Brain microvascular endothelial cell (primary cell): ENCODE data around the gene GSC2.

ENCODE experiments used
- DNase-seq: peaks from one replicate; pipeline ENCODE4 v3.0.0-alpha.2; 2020
- H3K27ac ChIP-seq: fragments of 250-450 bp; sonication (Bioruptor Pico); 2 replicates; pipeline ENCODE4 v1.5.1; 2020; ENCODE audit warnings: mild to moderate bottlenecking, moderate library complexity
- H3K27me3 ChIP-seq: fragments of 250-450 bp; sonication (Bioruptor Pico); replicated peaks from 2 replicates; pipeline ENCODE4 v1.5.1; 2020; ENCODE audit warnings: mild to moderate bottlenecking
- H3K36me3 ChIP-seq: fragments of 250-450 bp; sonication (Bioruptor Pico); replicated peaks from 2 replicates; pipeline ENCODE4 v1.5.1; 2020; ENCODE audit warnings: mild to moderate bottlenecking
- H3K4me3 ChIP-seq: 2 replicates; pipeline ENCODE4 v1.5.1; 2011; ENCODE audit warnings: low read depth, mild to moderate bottlenecking, control low read depth, low read length, moderate library complexity
- in situ Hi-C: cut with HindIII; loops from 2 replicates; pipeline ENCODE4 v1.10.0; 2017; ENCODE audit warnings: low sequenced_read_pairs, low pct_ligation_motif_present
- TF ChIP-seq, protein P1 (sequence below): IDR thresholded peaks from 2 replicates; pipeline ENCODE4 v1.5.1; 2011; ENCODE audit warnings: low read depth, mild to moderate bottlenecking, moderate library complexity, low read length, control low read depth, inconsistent platforms; ENCODE audit errors: missing control alignments

The GSC2 gene

DNA sequence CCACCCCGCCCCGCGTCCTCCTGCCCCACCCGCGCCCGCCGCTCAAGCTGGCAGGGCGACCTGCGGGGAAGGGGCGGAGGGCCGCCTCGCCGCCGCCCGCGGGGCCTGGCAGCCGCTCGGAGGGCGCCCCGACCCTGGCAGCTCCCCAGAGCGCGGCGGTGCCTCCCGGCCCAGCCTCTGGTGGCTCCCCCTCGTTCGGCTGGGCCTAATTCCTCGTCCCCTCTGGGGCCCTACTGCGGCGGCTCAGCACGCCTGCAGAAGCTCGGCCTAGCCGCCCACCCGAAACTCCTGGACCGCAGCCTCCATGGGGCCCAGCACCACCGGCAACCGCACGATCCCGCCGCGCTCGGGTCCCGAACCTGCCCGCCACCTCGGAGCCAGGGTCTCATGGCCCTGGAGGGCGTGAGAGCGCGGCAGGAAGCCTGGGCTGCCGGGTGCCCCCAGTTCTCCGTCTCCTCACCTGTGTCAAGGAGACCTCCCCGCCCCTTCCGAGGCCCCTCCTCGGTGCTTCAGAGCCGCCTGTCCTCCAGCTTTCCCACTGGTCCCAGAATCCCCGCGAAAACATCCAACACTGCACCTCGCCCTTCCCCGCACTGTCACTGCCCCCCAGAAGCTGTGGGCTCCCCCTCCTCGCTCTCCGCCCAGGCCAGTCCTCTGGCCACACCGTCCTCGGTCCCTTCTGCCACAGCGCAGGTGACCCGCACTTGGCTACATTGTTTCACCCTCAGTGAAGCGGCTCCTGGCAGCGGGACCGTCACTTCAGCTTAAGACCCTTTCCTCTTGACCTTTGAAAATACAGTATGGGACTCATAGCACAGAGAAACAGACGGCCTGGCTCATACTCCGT, 613 bp upstream of the GSC2 start:
- Histone ChIP-seq H3K4me3 (no peak overlapping the region), H3K27me3 (peaks cover 61% of the 10 kb centered on the region), H3K36me3 (no peaks in the 10 kb centered on the region), H3K27ac (no peak overlapping the region)
- TF ChIP-seq, protein P1, sequence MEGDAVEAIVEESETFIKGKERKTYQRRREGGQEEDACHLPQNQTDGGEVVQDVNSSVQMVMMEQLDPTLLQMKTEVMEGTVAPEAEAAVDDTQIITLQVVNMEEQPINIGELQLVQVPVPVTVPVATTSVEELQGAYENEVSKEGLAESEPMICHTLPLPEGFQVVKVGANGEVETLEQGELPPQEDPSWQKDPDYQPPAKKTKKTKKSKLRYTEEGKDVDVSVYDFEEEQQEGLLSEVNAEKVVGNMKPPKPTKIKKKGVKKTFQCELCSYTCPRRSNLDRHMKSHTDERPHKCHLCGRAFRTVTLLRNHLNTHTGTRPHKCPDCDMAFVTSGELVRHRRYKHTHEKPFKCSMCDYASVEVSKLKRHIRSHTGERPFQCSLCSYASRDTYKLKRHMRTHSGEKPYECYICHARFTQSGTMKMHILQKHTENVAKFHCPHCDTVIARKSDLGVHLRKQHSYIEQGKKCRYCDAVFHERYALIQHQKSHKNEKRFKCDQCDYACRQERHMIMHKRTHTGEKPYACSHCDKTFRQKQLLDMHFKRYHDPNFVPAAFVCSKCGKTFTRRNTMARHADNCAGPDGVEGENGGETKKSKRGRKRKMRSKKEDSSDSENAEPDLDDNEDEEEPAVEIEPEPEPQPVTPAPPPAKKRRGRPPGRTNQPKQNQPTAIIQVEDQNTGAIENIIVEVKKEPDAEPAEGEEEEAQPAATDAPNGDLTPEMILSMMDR, result no peak
- in situ Hi-C loops, result no loop called here
- no peak for DNase-seq

DNA sequence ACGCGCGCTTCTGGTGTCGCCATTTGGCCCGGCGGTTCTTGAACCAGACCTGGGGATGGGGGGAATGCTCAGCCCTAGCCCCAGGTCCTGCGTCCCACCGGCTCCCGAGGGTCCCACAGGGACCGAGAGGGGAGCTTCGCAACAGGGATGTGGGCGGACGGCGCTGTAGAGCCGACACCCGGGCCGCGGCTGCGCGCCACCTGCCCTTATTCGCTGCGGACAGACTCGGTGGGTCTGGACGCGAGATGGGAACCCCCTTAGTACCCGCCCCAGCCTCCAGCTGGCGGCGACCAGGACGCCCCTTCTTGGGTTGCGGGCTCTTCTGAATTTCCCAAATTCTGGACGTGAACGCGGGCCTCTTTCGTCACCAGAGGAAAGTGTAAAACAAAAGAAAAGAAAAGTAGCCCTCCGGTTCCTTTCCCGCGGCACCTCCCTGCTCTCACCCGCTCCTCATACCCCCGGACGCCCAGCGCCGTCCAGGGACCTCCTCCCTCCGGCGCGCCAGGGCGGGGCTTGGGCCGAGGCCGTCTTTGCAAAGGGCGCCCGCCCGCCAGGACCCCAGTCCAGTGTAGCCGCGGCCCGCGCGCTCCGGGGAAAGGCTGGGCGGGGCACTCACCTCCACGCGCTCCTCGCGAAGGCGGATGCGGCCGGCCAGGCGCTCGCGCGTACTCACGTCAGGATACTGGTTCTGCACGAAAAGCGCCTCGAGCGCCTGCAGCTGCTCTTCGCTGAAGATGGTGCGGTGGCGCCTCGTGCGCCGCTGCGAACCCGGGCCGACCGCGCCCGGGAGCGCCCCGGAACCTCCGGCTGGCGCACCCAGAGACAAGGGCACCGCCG, 827 bp downstream of the GSC2 start:
- no peak overlapping the region for H3K27ac ChIP-seq
- no peaks in the 10 kb centered on the region for H3K36me3 ChIP-seq
- TF ChIP-seq, protein P1, result no peak
- in situ Hi-C loops, result no loop called here
- peaks cover 58% of the 10 kb centered on the region for H3K27me3 ChIP-seq
- DNase-seq, result no peak
- no peak overlapping the region for H3K4me3 ChIP-seq

DNA sequence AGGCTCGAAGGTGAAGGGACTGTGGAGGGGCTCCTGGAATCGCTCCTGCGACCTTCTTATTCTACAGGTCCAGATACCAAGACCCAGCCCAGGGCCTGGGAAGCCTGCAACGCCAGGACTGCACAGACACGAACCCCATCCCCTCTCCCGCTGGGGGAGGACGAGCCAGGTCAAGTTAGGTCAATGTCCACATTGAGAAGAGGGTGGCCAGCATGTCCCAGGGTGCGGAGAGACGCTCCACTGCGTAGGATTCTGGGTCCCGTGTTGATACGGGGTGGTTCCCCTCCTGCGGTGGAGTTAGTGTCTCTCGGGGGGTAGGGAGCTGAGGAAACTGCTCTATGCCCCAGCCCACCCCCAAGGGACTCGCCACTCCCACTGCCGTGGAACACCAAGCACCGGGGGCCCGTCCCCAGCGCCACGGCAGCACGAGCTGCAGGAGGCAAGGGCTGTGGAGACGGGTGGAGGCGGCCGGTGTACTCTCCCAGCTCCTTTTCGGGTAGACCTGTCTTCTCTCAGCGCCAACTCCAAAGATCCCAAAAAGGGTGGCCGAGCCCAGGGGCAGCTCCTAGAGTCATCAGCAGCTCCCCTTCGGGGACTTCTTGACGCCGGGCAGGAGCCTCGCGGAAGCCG, 1.6 kb downstream of the GSC2 start:
- H3K4me3 ChIP-seq, result no peak overlapping the region
- in situ Hi-C loops, result no loop called here
- no peak overlapping the region for H3K27ac ChIP-seq
- no peak for DNase-seq
- TF ChIP-seq, protein P1, result no peak
- no peaks in the 10 kb centered on the region for H3K36me3 ChIP-seq
- H3K27me3 ChIP-seq, result peaks cover 56% of the 10 kb centered on the region

DNA sequence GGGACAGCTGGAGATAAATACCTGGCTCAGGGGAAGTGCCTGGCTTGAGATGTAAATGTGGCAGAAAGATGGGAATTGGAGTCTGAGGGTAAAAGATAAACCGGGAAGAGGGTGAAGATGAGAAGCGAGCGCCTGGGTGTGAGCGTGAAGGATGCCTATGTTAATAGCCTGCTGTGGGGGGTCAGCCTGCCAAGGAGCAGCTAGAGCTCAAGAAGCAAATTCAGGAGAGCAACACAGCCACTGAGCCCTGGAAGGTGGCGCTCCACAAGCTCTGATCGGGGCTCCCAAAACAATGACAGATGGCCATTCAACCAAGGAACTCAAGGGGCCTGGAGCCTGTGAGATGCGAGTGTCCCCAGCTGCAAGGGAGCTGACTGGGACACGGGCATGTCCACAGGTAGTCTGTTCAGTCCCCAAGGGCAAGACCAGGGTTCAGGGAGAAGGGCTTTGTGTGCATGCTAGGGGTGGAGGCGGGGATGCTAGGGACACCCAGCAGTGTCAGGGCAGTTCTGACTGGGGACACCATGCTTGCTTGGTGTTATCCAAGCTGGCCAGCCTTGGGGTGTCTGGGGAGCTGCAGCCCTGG, 2.8 kb downstream of the GSC2 start:
- H3K27me3 ChIP-seq, result peaks cover 48% of the 10 kb centered on the region
- H3K4me3 ChIP-seq, result no peak overlapping the region
- H3K36me3 ChIP-seq, result peaks cover 5% of the 10 kb centered on the region
- no peak for DNase-seq
- TF ChIP-seq, protein P1, result no peak
- no peak overlapping the region for H3K27ac ChIP-seq
- in situ Hi-C loops, result no loop called here

DNA sequence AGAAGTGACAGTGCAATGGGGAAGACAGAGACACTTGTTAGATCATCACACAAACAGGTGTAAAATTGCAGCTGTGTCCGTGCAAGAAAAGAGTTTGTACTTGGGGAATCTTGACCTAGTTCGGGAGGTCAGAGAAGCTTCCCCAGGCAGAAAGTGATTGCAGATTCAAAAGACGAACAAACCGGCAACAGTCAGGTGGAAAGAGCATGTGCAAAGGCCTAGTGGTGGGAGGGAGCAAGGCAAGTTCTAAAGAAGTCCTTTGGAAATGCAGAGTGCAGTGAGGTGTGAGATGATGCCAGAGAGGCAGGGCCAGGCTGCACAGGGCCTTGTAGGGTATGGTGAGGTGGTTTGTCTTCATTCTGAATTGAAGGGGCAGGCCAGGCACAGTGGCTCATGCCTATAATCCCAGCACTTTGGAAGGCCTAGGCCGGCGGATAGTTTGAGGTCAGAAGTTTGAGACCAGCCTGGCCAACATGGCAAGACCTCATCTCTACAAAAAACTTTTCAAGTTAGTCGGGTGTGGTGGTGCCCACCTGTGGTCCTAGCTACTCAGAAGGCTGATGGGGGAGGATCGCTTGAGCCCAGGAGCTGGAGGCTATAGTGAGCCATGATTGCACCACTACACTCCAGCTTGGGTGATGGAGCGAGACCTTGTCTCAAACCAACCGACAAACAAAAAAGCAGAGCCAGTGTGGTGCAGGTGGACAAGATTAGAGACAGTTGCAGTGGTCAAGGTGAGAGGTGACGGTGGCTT, 3.7 kb downstream of the GSC2 start:
- in situ Hi-C loops, result no loop called here
- TF ChIP-seq, protein P1, result no peak
- peaks cover 39% of the 10 kb centered on the region for H3K27me3 ChIP-seq

More for the DNA sequence above, 3.7 kb downstream of the GSC2 start:
- DNase-seq, result no peak
- no peak overlapping the region for H3K4me3 ChIP-seq
- no peak overlapping the region for H3K27ac ChIP-seq
- peaks cover 9% of the 10 kb centered on the region for H3K36me3 ChIP-seq
